Measurements from ENCODE around the gene VAV2. TPM values are rescaled to one million over a fixed set of nuclear protein-coding genes. Genes with fewer than 3 reads are reported as not detected.

The VAV2 gene
- total and polyA plus RNA-seq, 11 donors: 3.3 to 9.9 (median 5.3) TPM

GRCh38 chr9:133994353-133995011 lies 2.4 kb upstream of the VAV2 start:
- WGBS, 4 donors: 5 to 9% (median 7%) methylated on average over 8 to 11 of the region's 11 CpGs
- intact Hi-C loops (cut with DNase I): loop anchor here (1.0 to 10.0 kb wide), 7 partner anchors 37 to 460 kb away; partner anchors contain the start of gene ADAMTSL2 (in 1 of the 10)

GRCh38 chr9:133993635-133994253 lies 1.6 kb upstream of the VAV2 start:
- Histone ChIP-seq H3K9me3 (no peaks in the 10 kb centered on the region), H3K36me3 (no peaks in the 10 kb centered on the region), H3K4me3 (peak overlapping the region in 11 of 12 donors; percentile 53 to 88 (median 73)), H3K27me3 (peaks cover 0 to 4% (median 0%) of the 10 kb centered on the region in 9 donors), H3K27ac (peak overlapping the region in 10 of 12 donors; percentile 80 to 95 (median 92)), H3K4me1 (peaks cover 4 to 31% (median 20%) of the 10 kb centered on the region in 12 donors)
- DNase-seq: no peak
- ATAC-seq: peak in 1 of 4 donors; percentile 12
- intact Hi-C loops (cut with DNase I): loop anchor here (1.0 to 10.0 kb wide), 7 partner anchors 36 to 459 kb away; partner anchors contain the start of gene ADAMTSL2 (in 1 of the 10)
- WGBS, 4 donors: 62 to 81% (median 65%) methylated on average over 11 to 16 of the region's 16 CpGs
- no peak for TF ChIP-seq POLR2A (IDR thresholded peaks at IDR 0.05)
- TF ChIP-seq, protein P1, sequence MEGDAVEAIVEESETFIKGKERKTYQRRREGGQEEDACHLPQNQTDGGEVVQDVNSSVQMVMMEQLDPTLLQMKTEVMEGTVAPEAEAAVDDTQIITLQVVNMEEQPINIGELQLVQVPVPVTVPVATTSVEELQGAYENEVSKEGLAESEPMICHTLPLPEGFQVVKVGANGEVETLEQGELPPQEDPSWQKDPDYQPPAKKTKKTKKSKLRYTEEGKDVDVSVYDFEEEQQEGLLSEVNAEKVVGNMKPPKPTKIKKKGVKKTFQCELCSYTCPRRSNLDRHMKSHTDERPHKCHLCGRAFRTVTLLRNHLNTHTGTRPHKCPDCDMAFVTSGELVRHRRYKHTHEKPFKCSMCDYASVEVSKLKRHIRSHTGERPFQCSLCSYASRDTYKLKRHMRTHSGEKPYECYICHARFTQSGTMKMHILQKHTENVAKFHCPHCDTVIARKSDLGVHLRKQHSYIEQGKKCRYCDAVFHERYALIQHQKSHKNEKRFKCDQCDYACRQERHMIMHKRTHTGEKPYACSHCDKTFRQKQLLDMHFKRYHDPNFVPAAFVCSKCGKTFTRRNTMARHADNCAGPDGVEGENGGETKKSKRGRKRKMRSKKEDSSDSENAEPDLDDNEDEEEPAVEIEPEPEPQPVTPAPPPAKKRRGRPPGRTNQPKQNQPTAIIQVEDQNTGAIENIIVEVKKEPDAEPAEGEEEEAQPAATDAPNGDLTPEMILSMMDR (IDR thresholded peaks at IDR 0.05): no peak

More at GRCh38 chr9:133994353-133995011, 2.4 kb upstream of the VAV2 start:
- no peaks in the 10 kb centered on the region for H3K36me3 ChIP-seq
- ATAC-seq: peak; percentile 63 to 82 (median 71)
- H3K4me3 ChIP-seq: no peak overlapping the region
- TF ChIP-seq, protein P1 (IDR thresholded peaks at IDR 0.05): peak; percentile 92 to 100 (median 98)
- no peak for TF ChIP-seq POLR2A (IDR thresholded peaks at IDR 0.05)
- DNase-seq: peak; percentile 75 to 92 (median 83)
- no peaks in the 10 kb centered on the region for H3K9me3 ChIP-seq
- peaks cover 4 to 31% (median 20%) of the 10 kb centered on the region in 12 donors for H3K4me1 ChIP-seq
- H3K27ac ChIP-seq: no peak overlapping the region
- H3K27me3 ChIP-seq: peaks cover 0 to 4% (median 0%) of the 10 kb centered on the region in 9 donors

GRCh38 chr9:133992780-133993634 lies 883 bp upstream of the VAV2 start:
- Histone ChIP-seq H3K4me3 (peak overlapping the region; percentile 53 to 88 (median 73)), H3K36me3 (no peaks in the 10 kb centered on the region), H3K27me3 (peaks cover 0 to 4% (median 0%) of the 10 kb centered on the region in 9 donors), H3K4me1 (peaks cover 4 to 31% (median 20%) of the 10 kb centered on the region in 12 donors), H3K9me3 (no peaks in the 10 kb centered on the region), H3K27ac (peak overlapping the region; percentile 60 to 95 (median 92))
- ATAC-seq: peak; percentile 68 to 87 (median 80)
- 0 to 1% (median 0%) methylated on average over 30 to 74 of the region's 74 CpGs for WGBS, 4 donors
- DNase-seq: peak; percentile 84 to 90 (median 88)
- peak in 1 of 2 donors; percentile 49 for TF ChIP-seq POLR2A (IDR thresholded peaks at IDR 0.05)
- TF ChIP-seq, protein P1 (IDR thresholded peaks at IDR 0.05): peak in 11 of 12 donors; percentile 10 to 66 (median 41)
- intact Hi-C loops (cut with DNase I): loop anchor here in 1 of 10 donors (5.0 to 10.0 kb wide), 3 partner anchors 36 to 458 kb away; partner anchors contain the start of gene ADAMTSL2

All from heart left ventricle (tissue), 16 donors.